Activated naive CD8-positive, alpha-beta T cell treated with anti-CD3 and anti-CD28 coated beads, Interleukin-2, amount 50 U/mL, for 16 hours (primary cell): Measurements from ENCODE around the gene RAD51B.

Source experiments
- DNase-seq: peaks from one replicate; pipeline ENCODE4 v3.0.0-alpha.2; 2020; ENCODE audit warnings: low read depth, low spot score

Gene RAD51B

DNA sequence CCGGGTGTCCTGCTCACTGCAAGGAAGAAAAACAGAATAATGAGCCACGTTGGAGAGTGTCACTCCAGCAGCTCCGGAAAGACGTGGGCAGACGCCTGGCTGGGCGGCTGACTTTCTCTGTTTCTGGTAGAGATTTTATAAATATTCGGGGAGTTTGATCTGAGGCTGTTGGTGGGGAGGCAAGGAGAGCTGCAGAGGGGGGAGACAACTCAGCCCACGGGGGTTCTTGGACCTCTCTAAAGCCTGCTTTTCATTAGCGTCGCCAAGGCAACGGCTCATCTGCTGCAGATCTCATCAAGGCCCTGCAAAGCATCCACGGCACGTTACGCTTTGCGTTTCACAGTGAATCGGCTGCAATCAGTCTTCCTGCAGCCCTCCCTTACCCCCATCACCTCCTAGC is 766.1 kb downstream of the RAD51B start:
- DNase-seq, result no peak

DNA sequence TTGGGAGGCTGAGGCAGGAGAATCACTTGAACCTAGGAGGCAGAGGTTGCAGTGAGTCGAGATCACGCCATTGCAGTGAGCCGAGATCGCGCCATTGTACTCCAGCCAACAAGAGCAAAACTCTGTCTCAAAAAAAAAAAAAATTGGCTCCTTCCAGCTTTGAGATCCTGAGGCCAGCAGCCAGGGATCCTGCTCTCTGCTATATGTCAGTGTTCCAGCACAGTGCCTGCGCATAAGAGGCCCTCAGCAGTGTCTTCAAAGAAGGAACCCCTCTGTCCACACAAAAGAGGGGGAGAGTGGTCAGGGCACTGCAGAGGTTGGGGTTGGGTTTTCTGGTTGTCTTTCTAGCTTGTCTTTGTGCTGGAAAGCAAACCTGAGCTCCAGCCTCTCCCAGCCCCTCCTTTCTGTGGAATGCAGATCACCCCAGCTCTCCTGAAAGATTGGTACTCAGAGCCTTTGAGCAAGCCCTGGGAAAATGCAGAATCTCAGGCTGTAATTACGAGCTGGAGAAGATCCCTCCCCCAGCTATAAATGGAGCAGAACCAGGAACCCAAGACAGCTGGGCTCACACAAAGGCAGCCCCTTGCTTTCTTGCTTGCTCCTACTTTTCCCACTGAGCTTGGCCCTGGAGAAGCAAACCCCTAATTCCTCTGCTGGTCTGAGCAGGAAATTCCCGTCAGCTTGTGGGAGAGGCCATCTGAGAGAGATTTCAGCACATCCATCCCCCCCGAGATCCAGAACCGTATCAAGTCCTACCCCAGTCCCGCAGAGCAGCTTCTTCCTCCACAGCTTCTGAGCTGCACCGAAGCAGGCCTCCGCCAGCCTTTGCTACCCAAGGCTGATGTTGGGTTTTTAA is 767.5 kb downstream of the RAD51B start:
- DNase-seq, result no peak

DNA sequence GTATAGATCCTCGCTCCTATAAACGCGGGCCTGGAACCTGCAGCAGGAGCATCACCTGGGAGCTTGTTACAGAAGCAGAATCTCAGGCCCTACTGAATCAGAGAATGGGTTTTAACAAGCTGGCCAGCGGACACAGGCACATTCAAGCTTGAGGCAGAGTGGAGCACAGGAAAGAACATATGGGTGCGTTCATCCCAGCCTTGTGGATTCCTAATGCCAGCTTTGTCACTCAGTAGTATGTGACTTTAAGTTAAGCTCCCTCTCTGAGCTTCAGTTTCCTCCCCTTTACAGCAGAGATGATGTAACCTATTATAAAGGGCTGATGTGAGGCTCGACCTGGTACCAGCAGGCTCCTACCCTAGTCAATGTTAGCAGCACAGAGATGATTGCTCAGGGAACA is 768.4 kb downstream of the RAD51B start:
- DNase-seq, result no peak

DNA sequence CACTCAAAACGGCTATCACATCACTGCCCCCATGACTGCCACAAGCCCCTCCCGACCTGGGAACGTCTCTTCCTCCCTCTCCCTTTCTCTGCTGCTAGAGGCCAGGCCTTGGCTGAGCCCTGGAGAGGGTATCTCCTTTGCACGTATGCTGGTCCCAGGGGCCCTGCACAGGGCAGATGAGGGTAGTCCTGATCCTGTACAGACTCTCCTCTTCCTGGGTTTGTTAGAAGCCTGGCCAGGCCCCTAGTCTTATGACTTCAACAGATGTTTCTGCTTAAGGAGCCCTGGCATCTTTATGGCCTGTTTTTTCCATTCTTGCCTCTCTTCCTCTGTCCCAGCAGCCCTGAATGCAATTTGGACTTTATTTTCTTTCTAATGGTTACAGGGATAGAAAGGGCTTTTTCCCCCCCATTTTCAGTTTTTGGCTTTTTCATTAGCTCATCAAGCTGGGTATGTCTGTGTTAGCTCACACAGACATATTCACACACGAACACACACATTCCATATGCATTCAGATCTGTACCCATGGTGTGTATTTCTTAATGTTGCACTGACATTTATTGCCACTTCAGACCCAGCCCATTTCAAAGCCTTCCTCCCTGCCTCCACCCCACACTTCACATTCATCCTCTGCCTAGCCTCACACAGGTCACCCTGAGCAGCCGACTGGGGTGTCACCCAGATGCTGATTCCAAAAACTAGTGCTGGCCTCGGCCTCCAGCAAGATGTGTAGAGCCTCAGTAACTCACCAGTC is 770.0 kb downstream of the RAD51B start:
- no peak for DNase-seq

DNA sequence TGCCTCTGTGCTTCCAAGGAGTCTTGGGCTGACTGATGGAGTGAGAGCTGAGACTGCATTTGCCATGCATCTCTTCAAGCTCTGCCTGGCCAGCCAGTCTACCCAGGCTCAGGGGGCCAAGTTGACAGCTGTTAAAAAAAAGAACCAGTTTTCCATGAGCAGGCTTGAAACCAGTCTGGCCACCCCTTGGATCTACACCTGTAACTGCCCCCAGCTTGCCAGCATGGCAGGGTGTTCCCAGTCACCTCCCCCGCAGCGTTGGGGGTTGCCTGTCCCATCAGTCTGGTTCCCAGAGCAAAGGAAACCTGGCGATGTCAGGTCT is 770.6 kb downstream of the RAD51B start:
- DNase-seq, result no peak

DNA sequence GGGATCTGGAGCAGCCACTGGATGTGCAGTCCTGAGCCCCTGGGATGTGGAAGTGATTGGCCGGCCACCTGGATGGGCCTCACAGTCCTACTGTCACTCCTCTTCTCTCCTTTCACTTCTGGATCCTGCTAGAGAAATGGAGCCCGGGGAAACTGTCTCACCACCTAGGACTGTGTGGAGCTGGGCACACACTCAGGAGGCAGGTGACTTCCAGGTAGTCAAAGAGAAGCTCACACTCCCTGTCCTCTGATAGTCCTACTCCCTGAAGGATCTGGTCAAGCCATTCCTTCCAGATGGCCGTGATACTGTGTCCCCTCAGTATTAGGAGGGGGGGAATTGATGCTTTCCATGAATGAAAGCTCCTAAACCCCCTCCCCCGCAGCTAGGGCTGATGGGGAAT is 772.2 kb downstream of the RAD51B start:
- no peak for DNase-seq

DNA sequence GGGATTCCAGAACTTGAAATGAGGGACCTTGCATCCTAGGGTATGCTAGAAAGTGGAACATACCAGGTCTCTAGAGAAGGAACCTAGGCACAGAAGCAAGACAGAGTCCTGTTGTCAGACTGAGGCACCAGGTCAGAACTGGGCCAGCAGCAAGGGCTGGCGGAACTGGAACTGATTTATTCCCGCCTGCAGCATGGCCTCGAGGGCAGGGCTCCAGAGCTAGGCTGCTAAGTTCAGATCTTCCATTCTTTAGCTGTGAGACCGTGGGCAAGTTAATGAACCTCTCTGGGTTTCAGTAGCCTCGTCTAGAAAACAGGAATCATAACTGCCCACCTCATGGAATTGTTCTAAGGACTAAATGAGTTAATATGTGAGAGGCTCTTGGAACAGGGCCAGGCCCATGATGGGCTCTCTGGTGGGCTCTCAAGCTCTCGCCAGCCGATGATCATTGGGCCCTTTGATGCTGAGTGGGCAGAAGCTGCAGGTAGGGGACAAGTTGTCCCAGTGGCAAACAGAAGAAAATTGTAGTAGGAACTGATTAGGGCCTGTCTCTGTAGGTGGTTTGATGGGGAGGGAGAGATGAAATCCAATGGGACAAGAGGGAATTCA is 773.5 kb downstream of the RAD51B start:
- DNase-seq, result no peak

DNA sequence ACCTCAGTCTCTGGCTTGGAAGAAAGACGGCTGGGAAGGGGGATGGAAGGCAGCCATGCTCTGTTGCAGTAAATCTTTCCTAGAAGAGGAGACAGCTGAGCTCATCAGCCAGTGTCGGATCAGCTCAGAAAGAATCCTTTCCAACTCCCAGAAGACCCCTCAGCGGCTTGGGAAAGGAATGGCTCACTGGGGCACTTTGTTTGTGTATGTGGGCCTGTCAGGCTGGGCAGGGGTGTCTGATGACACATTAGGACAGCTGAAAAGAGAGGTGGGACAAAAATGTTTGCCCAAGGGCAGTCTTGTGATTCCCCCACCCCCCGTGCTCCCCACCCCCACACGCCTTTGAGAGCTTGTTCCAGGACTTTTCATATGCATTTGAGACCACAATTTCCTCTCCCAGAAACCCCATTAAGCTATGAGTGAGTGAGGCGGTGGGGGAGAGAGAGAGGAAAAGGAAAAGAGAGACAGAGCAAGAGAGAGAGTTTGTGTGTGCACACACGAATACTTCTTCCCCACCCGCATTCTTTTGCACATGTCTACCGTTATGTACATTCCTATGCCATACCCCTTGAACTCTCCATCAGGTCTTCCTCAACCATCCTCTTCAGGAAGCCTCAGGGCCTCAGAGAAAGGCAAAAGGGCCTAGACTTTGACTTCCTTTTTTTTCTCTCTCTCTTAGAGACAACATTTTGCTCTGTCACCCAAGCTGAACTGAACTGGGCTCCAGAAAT is 774.4 kb downstream of the RAD51B start:
- DNase-seq, result no peak

DNA sequence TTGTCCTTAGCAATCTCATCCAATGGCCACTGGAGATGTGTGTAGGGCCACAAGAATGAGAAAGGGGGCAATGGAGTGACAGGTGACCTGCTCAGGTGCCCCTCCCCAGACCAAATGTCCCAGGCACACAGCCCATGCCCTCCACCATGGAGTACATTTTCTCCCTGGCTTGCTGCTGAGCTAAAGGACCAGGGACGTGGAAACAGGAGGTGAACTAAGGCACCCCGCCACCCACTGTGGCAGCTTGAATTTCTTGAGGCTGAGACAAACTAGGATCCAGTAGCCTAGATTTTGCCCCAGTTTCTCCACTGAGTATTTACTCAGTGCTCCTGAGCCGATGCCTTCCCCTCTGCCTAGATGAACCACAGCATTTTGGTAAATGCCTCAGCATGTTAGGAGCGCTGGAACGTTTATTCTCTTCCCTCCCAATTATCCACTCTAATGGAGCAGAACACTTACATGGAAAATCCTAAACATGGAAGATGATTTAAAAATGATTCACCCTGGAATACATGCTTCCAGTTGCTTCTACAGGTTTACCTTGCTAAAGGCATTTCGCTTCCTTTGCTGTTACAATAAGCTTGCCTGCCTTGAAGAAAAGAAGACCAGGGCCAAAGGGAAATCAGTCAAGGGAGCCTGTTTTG is 775.3 kb downstream of the RAD51B start:
- DNase-seq, result no peak

DNA sequence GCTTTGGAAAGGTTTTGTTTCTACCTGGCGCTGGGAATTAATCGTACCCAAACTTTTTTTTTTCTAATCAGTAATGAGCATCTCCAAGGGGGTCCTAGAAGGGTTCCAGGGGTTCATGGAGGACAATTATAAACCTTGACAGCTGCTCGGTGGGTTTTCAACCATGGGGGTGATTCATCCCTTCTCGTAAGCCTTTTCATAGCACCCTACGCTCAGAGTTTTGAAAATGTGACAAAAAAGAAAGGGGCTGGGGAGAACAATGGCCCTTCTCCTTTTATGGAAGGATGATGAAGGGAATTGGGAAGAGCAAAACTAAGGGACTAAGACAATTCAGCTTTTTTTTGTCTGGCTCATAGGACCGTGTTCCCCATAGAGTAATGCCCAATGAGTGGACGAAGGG is 776.6 kb downstream of the RAD51B start:
- DNase-seq, result no peak

DNA sequence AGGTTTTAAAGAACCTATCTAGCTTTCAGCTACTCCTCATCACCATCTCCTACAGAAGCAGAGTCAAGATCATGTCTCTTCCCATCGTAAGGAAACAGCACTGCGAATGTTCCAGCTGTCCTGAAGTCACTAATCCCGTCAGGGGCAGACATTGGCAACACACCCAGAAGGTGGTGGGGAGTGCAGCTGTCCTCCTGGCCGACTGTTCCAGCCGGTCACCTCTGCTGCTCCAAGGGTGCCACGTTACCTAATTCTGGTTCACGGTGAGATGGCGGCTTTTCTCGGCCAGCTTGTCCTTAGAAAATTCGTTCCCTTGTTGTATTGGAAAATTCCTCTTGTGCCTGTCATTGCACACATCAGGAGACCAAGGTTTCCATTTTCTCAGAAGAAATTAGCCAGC is 777.1 kb downstream of the RAD51B start:
- DNase-seq, result no peak

DNA sequence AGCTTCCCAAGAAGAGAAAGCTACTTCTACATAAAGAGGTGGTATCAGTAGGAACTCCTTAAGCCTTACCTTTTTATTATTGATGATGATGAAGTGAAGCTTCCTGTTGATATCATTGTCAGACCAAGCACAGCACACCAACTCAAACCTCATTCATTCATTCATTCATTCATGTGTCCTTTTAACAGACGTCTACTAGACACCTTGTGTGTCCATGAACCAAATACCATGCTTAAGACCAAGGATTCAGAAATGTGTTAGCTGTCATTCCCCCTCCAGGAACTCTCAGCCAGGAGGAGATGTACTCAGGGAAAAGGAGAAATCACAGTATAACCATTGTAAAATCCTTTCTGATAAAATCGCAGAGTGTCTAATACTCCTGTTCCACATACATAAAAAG is 778.5 kb downstream of the RAD51B start:
- DNase-seq, result no peak

DNA sequence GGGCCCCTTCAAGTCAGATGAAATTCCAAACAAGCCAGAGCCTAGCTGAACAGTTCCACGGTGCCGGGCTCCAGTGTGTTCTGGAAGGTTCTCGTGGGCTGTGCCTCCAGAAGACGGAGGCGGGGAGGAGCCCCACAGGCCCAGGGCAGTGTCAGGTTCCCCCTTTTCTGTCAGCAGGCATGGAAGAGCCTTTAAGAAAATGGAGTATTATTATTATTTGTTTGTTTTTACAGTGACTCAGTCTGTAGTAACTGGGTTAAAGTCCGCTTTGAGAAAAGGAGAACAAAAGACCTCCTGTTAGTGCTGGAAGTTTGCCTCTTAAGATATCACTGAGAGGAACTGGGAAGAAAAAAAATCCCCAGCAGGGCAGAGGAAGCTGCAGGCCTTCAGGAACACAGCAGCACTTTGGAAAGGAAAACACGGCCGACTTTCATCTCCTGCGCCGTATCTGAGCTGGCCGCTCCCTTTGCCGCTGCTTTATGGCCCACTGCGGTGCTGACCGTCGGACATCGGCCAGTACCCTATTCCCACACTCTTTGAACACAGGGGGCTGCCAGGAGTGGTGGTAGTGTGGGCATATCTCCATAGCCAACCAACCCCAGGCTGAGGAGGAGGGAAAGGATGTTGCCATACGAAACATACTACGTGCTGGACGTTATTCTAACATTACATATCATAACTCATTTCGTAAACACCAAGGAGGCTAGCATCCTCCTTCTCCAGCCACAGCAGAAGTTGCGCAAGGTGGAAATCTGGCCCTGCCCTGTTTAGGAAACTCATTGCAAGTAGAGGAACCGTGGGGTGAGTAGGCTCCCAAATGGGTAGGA is 779.3 kb downstream of the RAD51B start:
- no peak for DNase-seq

DNA sequence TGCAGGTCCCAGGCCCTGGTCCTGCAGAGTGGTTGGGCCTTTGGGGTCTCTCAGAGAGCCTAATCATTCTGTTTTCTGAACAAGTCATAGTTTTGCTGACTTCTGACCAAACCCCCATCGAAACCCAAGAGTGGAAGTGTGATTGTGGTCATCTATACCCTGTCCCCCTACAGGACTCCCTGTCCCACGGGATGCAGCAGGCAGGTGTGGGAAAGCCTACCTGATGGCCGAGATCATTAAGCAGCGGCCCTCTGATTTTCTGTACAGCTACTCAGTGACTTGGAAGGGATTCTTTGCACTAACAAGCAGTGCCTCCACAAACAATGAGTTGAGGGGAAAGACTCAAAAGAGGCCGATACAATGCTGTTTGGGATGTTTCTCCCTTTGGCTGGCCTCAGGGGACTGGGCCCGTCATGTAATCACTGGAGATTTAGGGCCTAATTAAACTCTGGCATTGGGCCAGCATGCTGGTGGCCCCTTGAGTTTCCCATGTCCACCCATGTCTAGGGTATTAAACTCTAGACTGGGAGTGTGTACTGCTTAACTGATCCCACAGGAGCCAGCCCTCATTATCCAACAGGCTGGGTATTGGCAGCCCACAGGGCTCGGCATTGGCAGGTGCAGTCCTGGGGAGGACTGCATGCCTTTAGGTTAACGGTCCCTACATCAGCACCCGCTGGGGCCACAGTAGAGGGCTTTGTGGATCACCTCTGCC is 780.5 kb downstream of the RAD51B start:
- DNase-seq, result no peak

DNA sequence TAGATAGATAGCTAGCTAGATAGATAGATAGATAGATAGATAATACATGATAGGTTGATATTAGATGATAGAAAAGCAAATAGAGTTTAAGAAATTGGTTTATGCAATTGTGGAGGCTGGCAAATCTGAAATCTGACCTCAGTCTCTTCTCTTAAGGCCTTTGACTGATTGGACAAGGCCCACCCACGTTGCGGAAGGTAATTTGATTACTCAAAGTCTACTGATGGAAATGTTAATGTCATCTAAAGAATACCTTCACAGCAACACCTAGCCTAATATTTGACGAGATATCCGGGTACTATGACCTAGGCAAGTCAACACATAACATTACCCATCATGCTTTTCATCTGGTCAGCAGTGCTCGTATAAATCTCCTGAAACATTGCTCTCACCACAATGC is 782.9 kb downstream of the RAD51B start:
- DNase-seq, result no peak

DNA sequence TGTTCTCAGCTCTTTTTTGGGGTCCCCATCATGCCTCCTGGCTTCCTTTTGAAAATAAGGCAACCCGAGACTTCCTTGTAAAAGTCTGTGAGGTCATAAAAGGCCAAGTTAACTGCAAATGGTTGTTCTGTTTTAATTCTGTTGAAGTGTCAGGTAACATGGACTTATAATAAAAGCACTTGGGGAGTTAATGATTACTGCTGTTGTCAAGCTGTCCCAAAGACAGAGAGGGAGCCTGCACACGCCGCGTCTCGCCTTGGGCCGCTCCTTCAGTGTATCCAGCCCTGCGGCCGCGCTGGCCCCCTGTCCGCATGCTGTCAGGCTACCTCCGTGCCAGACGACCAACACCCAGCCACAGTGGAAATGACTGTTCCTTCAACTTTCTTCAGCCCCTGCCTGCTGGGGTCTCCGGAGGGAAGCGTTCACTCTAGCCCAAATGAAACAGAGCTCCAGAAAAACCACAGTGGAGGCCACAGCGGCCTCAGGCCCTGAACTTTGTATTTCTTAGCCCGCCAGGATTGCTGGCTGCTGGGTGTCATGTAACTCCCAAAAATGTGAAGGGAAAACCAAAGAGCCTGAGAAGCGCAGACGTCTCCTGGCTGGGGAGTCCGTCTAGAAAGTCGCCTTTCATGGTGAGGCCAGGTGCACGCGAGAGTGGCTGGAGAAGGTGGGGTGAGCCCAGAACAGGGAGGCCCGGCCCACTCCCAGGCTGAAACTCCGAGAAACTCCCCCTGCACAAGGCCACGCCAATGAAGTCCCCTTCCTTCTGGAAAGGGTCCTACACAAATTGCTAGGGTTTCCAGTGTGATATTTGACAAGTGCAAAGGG is 784.2 kb downstream of the RAD51B start:
- no peak for DNase-seq

DNA sequence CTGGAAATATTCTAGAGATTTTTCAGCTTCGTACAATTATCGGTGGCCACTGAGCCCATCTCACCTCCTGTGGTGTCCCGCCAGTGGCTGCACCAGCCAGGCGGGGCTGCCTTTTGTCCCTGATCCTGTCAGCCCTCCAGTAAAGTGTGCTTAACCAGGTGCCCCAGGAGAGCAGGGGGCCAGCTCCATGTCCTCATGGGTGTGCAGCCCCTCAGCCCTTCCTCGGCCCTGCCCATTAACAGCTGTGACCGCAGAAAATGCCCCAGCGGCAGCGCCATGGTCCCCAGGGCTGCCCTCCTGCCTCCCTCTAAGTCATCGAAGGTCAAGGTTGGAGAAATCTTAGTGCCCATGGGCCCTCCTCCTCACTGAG is 784.8 kb downstream of the RAD51B start:
- DNase-seq, result no peak

DNA sequence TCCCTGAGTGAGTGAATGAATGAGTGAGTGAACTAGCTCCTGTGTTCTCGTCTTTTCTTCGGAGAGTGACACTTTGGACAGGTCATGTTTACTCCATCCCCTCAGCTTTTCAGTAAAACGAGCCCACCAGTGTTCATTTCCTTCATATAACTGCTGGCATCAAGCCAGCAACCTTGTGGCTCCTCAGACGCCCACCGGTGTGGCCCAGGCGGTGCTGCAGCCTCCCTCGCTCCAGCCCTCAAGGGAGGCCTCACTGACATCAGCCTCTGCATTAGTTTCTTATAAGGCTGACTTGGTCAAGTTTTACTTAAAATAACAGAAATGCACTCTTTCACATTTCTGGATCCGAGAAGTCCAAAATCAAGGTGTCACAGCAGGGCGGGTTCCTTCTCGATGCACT is 785.2 kb downstream of the RAD51B start:
- DNase-seq, result no peak

DNA sequence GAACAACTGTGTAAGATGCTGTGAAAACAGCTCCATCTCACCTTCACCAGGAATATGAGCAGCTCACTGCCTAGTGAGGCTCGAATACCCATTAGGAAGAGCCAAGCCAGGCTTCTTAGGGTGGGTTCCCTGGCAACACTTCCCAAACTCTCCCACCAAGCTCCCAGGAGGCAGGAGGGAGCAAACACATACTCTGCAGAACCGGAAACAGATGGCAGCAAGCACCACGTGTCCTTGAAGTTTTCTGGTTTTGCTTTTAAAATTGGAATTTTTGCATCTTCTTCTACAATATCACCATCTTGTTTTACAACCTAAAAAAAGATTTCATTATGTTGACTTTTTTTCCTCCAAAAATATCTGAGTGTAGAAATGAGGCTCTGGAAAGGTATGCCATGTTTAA is 786.6 kb downstream of the RAD51B start:
- DNase-seq, result no peak
